ENCODE data around the gene ZSCAN10.

The ZSCAN10 gene

GRCh38 chr16:3046641-3047386, 52.3 kb downstream of the ZSCAN10 start:
- no peak for DNase-seq (ENCODE audit: low read depth in 2 of 2)

DNA sequence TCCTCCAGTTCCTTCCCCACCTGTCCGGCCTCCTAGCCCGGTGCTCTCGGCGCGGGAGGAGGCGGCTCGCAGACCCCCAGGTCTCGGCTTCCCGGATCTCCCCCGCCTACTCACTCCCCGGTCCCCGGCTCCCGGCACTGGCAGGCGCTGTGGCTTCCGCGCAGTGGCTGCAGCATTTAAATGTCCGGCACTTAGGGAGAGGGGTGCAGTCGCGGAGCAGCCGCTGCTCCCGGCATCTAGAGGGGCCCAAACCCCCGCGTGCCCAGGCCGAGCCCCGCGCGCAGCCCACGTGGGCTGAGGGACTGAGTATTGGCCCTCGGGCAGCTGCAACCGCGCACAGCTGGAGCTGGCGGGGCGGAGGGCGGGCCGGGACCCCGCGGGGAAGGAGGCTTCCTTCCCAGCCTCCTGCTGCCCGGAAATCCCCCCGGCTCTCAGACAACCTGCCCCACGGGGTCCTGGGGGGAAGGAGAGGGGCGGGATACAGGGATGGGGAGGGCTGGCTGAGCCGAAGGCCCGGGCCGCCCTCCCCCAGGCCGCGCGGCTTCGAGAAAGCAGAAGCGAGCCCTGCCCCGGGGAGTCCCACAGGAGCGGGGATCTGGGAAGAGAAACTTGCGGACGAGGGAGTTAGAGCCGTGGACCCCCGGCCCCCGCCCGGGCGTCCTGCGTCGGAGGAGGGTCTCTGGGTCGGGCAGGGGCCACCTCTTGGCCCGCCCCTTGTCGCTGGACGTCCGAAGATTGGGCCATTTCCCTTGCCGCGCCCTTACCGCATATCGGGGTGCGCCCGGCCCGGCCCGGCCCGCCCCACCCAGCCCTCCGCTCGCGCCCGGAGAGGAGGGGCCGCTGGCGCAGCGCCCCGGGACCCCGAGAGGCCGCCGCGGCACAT, 53.1 kb downstream of the ZSCAN10 start, which contains the start of gene MMP25:
TSS of gene MMP25 (plus strand) at position 804 of the 883 bp plus-strand sequence. CDS start 357 bp downstream, outside the sequence.
- DNase-seq (ENCODE audit: low read depth in 2 of 2) = no peak

DNA sequence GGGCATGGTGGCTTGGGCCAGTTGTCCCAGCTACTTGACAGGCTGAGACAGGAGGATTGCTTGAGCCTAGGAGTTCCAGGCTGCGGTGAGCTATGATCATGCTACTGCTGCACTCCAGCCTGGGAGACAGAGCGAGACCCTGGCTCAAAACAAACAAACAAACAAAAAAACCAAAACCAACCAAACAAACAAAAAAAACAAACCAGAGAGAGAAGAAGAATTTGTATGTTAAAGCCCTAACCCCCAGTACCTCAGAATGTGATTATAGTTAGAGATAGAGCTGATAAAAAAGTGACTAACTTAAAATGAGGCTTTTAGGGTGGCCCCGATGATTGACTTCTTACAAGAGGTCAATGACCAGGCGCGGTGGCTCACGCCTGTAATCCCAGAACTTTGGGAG, 54.4 kb downstream of the ZSCAN10 start:
- DNase-seq (ENCODE audit: low read depth in 2 of 2) = no peak

DNA sequence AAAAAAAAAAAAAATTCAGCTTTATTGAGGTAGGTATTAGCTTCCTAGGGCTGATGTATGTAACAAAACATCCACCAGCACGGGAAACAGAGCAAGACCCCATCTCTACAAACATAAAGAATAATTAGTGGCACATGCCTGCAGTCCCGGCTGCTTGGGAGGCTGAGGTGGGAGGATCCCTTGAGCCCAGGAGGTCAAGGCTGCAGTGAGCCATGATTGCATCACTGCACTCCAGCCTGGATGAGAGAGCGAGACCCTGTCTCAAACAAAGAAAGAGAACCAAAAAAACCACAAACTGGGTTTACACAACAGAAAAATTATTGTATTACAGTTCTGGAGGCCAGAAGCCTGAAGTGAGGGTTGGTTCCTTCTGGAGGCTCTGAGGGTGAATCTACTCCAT, 56.7 kb downstream of the ZSCAN10 start:
- DNase-seq (ENCODE audit: low read depth in 2 of 2) = no peak

DNA sequence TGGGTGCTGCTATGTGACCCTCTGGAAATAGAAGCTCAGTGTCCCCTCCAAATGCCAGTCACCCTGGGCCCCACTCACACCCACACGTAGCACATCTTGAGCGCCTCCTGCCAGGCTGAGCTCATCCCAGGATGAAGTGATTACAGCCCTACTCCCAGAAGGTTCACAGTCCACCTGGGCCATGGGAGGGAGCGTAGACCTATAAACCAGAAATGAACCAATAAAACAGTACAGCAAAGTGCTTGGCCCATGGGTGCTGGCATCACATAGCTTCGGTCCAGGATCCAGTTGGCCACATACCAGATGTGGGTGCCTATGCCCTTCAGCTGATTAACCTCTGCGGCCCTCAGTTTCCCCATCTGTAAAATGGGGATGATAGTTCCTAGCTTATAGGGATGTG, 60.2 kb downstream of the ZSCAN10 start:
- DNase-seq (ENCODE audit: low read depth in 2 of 2) = no peak
